ENCODE data around the gene SEMA4A.

SEMA4A gene

GRCh38 chr1:156136970-156137483 lies 16.4 kb upstream of the SEMA4A start:
- no peak for DNase-seq

GRCh38 chr1:156138458-156138867 lies 14.9 kb upstream of the SEMA4A start:
- DNase-seq, result no peak

GRCh38 chr1:156140879-156141707 lies 12.3 kb upstream of the SEMA4A start:
- peak; percentile 33 for DNase-seq

- no peak for DNase-seq
Observed at GRCh38 chr1:156143765-156144489, 9.5 kb upstream of the SEMA4A start.

- no peak for DNase-seq
Observed at GRCh38 chr1:156144742-156145141, 8.6 kb upstream of the SEMA4A start.

GRCh38 chr1:156145650-156146019 lies 7.8 kb upstream of the SEMA4A start:
- no peak for DNase-seq

- peak; percentile 91 for DNase-seq
Observed at GRCh38 chr1:156146020-156146768, 7.2 kb upstream of the SEMA4A start.

- no peak for DNase-seq
Observed at GRCh38 chr1:156146769-156147405, 6.5 kb upstream of the SEMA4A start.

- no peak for DNase-seq
Observed at GRCh38 chr1:156148216-156148615, 5.2 kb upstream of the SEMA4A start.

GRCh38 chr1:156149374-156150332 lies 3.7 kb upstream of the SEMA4A start:
- DNase-seq, result no peak

GRCh38 chr1:156150333-156151011 lies 2.9 kb upstream of the SEMA4A start:
- DNase-seq, result no peak

GRCh38 chr1:156151093-156151688 lies 2.2 kb upstream of the SEMA4A start:
- DNase-seq, result no peak

GRCh38 chr1:156152628-156153027 lies 757 bp upstream of the SEMA4A start:
- no peak for DNase-seq

- no peak for DNase-seq
Observed at GRCh38 chr1:156154317-156154749, 948 bp downstream of the SEMA4A start.

GRCh38 chr1:156155756-156156510 lies 2.5 kb downstream of the SEMA4A start:
- DNase-seq, result no peak

GRCh38 chr1:156157506-156157905 lies 4.1 kb downstream of the SEMA4A start:
- no peak for DNase-seq

- DNase-seq, result no peak
Observed at GRCh38 chr1:156157966-156158365, 4.6 kb downstream of the SEMA4A start.

GRCh38 chr1:156160000-156160742 lies 6.8 kb downstream of the SEMA4A start:
- no peak for DNase-seq

GRCh38 chr1:156160743-156161171 lies 7.4 kb downstream of the SEMA4A start:
- no peak for DNase-seq
